CD14-positive monocyte (primary cell): ENCODE results near the gene CLCF1. TPM values are rescaled to one million over a fixed set of nuclear protein-coding genes. Genes with fewer than 3 reads are reported as not detected.

Experiments used
- DNase-seq, 3 donors: peaks; one replicate each; pipeline ENCODE4 v3.0.0-alpha.2; 2011 to 2022
- H2AFZ ChIP-seq: 2 replicates; pipeline ENCODE4 v1.6.0; 2012; ENCODE audit warnings: mild to moderate bottlenecking, low read depth, low read length, inconsistent platforms; ENCODE audit not compliant: insufficient read depth, poor library complexity, severe bottlenecking
- H3K27ac ChIP-seq, 2 donors: 1 replicate in 1 of 2; 2 replicates in 1 of 2; pipeline ENCODE4 v1.5.1; 2012 to 2013; ENCODE audit warnings: low read length in 2 of 2, control low read depth in 1 of 2, inconsistent platforms in 1 of 2, low read depth in 1 of 2, mild to moderate bottlenecking in 1 of 2
- H3K27me3 ChIP-seq, 2 donors: one replicate each; pipeline versions ENCODE4 v1.6.0 to v1.6.1; 2011 to 2013; ENCODE audit warnings: low read length in 2 of 2; ENCODE audit not compliant: control insufficient read depth in 2 of 2, insufficient read depth in 2 of 2
- H3K36me3 ChIP-seq, 2 donors: replicated peaks in 1 of 2; 1 replicate in 1 of 2; 2 replicates in 1 of 2; pipeline versions ENCODE4 v1.5.1 to v1.6.1; 2012 to 2013; ENCODE audit warnings: low read length in 2 of 2, control low read depth in 1 of 2, inconsistent platforms in 1 of 2, mild to moderate bottlenecking in 1 of 2; ENCODE audit not compliant: insufficient read depth in 2 of 2, control insufficient read depth in 1 of 2
- H3K4me1 ChIP-seq, 2 donors: 1 replicate in 1 of 2; 2 replicates in 1 of 2; pipeline versions ENCODE4 v1.5.1 to v1.6.1; 2012 to 2013; ENCODE audit warnings: low read length in 2 of 2, control low read depth in 1 of 2, inconsistent platforms in 1 of 2, mild to moderate bottlenecking in 1 of 2, moderate library complexity in 1 of 2; ENCODE audit not compliant: insufficient read depth in 2 of 2, control insufficient read depth in 1 of 2
- H3K4me2 ChIP-seq: replicated peaks from 2 replicates; pipeline ENCODE3; 2012; ENCODE audit warnings: low read length, moderate library complexity, mild to moderate bottlenecking; ENCODE audit not compliant: poor library complexity, severe bottlenecking; ENCODE audit errors: extremely low read depth
- H3K4me3 ChIP-seq, 3 experiments: fragments of 200-600 bp in 1 of 3; sonication (generic) in 1 of 3; replicated peaks in 1 of 3; 1 replicate in 2 of 3; 2 replicates in 1 of 3; pipeline ENCODE4 v1.5.1; 2011 to 2013; ENCODE audit warnings: low read length in 3 of 3, mild to moderate bottlenecking in 3 of 3, control low read depth in 2 of 3, low read depth in 2 of 3, inconsistent platforms in 1 of 3, moderate library complexity in 1 of 3
- H3K79me2 ChIP-seq: 2 replicates; pipeline ENCODE4 v1.6.0; 2012; ENCODE audit warnings: mild to moderate bottlenecking, control low read depth, inconsistent platforms, low read length, moderate library complexity; ENCODE audit not compliant: insufficient read depth
- H3K9ac ChIP-seq: 2 replicates; pipeline ENCODE4 v1.6.0; 2017; ENCODE audit warnings: low read length, mild to moderate bottlenecking; ENCODE audit not compliant: insufficient read depth, poor library complexity, severe bottlenecking
- H3K9me3 ChIP-seq, 2 donors: replicated peaks in 1 of 2; 1 replicate in 1 of 2; 2 replicates in 1 of 2; pipeline versions ENCODE4 v1.5.1 to v1.6.1; 2012 to 2013; ENCODE audit warnings: low read length in 2 of 2, control low read depth in 1 of 2; ENCODE audit not compliant: control insufficient read depth in 1 of 2, insufficient read depth in 1 of 2
- H4K20me1 ChIP-seq: 2 replicates; pipeline ENCODE4 v1.6.0; 2012; ENCODE audit warnings: mild to moderate bottlenecking, low read length, control low read depth, moderate library complexity; ENCODE audit not compliant: insufficient read depth
- H3K27ac Mint-ChIP-seq, 7 donors: one replicate each; pipeline ENCODE4 v1.8.0; 2020; ENCODE audit warnings: mild to moderate bottlenecking in 7 of 7, mixed read lengths in 7 of 7, moderate library complexity in 6 of 7, inconsistent platforms in 2 of 7
- H3K27me3 Mint-ChIP-seq, 3 donors: one replicate each; pipeline ENCODE4 v1.8.0; 2021 to 2022; ENCODE audit warnings: low read depth in 3 of 3, mild to moderate bottlenecking in 3 of 3, mixed read lengths in 3 of 3, moderate library complexity in 3 of 3, inconsistent platforms in 1 of 3
- H3K36me3 Mint-ChIP-seq, 2 donors: one replicate each; pipeline ENCODE4 v1.8.0; 2020; ENCODE audit warnings: mixed read lengths in 2 of 2, inconsistent platforms in 1 of 2, mild to moderate bottlenecking in 1 of 2
- H3K4me1 Mint-ChIP-seq: one replicate; pipeline ENCODE4 v1.8.0; 2020; ENCODE audit warnings: mild to moderate bottlenecking, mixed read lengths
- H3K4me3 Mint-ChIP-seq, 2 donors: one replicate each; pipeline ENCODE4 v1.8.0; 2020; ENCODE audit warnings: mild to moderate bottlenecking in 2 of 2, mixed read lengths in 2 of 2, moderate library complexity in 1 of 2
- H3K9me3 Mint-ChIP-seq, 7 donors: one replicate each; pipeline ENCODE4 v1.8.0; 2020 to 2022; ENCODE audit warnings: mixed read lengths in 7 of 7, mild to moderate bottlenecking in 6 of 7, moderate library complexity in 6 of 7, inconsistent platforms in 2 of 7
- WGBS: methylation state at CpG from one replicate; pipeline ENCODE4 v1.1.5; 2013; ENCODE audit warnings: missing lambda C conversion rate; ENCODE audit not compliant: insufficient coverage; 5-methylcytosine and 5-hydroxymethylcytosine counted together
- intact Hi-C, 2 donors: fragments of 100-400 bp; cut with micrococcal nuclease; formaldehyde crosslinking; loops; one replicate each; pipeline versions ENCODE4 v1.15.0 to v1.15.1; 2023
- polyA plus RNA-seq, 3 donors: library from polyadenylated mRNA; depleted of rRNA in 1 of 3; unstranded in 2 of 3; stranded (reverse) in 1 of 3; fragments of 300-500 nt in 2 of 3; fragments of >200 nt in 1 of 3; fragmentation: Illumina TruSeq in 2 of 3; gene quantifications; 1 replicate in 2 of 3; 2 replicates in 1 of 3; pipeline ENCODE4 v1.2.3, GENCODE V29; 2012 to 2021
- TF ChIP-seq, protein P1 (sequence below): fragments of 200-600 bp; IDR thresholded peaks from one replicate; pipeline ENCODE4 v1.8.0; 2022; ENCODE audit warnings: antibody characterized with exemption, mild to moderate bottlenecking

CLCF1 gene
- polyA plus RNA-seq, 3 donors, result 0.44 to 14.8 (median 0.94) TPM

GRCh38 chr11:67398661-67399563, 25.5 kb upstream of the CLCF1 start:
- H3K36me3 ChIP-seq, result peaks cover 39 to 57% of the 10 kb centered on the region in 2 donors
- intact Hi-C loops, result loop anchor here in 1 of 2 donors (10.0 kb wide), 1 partner anchor 554 kb away; the partner anchor contains the start of gene RCE1
- H3K27me3 Mint-ChIP-seq, result no peaks in the 10 kb centered on the region
- H3K9me3 Mint-ChIP-seq, result no peaks in the 10 kb centered on the region
- H3K27ac Mint-ChIP-seq, result peak overlapping the region in 3 of 7 donors; percentile 18 to 74 (median 54)
- H3K9ac ChIP-seq, result no peak overlapping the region
- peaks cover 53% of the 10 kb centered on the region for H3K4me1 Mint-ChIP-seq
- H3K9me3 ChIP-seq, result no peaks in the 10 kb centered on the region
- TF ChIP-seq, protein P1, sequence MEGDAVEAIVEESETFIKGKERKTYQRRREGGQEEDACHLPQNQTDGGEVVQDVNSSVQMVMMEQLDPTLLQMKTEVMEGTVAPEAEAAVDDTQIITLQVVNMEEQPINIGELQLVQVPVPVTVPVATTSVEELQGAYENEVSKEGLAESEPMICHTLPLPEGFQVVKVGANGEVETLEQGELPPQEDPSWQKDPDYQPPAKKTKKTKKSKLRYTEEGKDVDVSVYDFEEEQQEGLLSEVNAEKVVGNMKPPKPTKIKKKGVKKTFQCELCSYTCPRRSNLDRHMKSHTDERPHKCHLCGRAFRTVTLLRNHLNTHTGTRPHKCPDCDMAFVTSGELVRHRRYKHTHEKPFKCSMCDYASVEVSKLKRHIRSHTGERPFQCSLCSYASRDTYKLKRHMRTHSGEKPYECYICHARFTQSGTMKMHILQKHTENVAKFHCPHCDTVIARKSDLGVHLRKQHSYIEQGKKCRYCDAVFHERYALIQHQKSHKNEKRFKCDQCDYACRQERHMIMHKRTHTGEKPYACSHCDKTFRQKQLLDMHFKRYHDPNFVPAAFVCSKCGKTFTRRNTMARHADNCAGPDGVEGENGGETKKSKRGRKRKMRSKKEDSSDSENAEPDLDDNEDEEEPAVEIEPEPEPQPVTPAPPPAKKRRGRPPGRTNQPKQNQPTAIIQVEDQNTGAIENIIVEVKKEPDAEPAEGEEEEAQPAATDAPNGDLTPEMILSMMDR, result no peak
- H3K4me1 ChIP-seq, result peaks cover 43 to 63% of the 10 kb centered on the region in 2 donors
- H2AFZ ChIP-seq, result no peak overlapping the region
- peaks cover 65% of the 10 kb centered on the region for H3K79me2 ChIP-seq
- H3K36me3 Mint-ChIP-seq, result peaks cover 32 to 48% of the 10 kb centered on the region in 2 donors
- H3K4me3 Mint-ChIP-seq, result no peak overlapping the region
- no peak overlapping the region for H3K4me3 ChIP-seq
- peaks cover 61% of the 10 kb centered on the region for H4K20me1 ChIP-seq
- peak overlapping the region; percentile 3 for H3K4me2 ChIP-seq
- DNase-seq, result no peak
- 85% methylated on average over 23 of the region's 31 CpGs for WGBS
- H3K27ac ChIP-seq, result peak overlapping the region in 1 of 2 donors; percentile 59
- no peaks in the 10 kb centered on the region for H3K27me3 ChIP-seq

DNA sequence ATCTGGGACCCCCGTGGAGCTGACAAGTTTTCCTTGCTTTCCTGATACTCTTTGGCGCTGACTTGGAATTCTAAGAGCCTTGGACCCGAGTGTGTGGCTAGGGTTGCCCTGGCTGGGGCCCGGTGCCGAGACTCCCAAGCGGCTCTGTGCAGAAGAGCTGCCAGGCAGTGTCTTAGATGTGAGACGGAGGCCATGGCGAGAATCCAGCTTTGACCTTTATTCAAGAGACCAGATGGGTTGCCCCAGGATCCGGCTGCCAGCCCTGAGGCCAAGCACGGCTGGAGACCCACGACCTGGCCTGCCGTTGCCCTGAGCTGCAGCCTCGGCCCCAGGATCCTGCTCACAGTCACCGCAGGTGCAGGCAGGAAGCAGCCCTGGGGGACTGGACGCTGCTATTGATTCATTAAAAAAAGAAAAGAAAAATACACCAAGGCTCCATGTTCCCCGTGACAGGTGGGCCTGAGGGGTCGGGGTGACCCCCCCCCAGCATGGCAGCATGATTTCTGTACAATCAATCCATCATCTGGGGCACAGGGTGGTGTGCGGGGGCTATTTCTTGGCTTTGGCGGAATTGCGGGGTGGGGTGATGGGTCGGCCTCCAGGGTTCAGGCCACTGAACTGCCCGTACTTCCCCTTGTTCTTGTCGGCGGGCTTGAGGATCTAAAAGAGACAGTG, 24.7 kb upstream of the CLCF1 start:
- Histone ChIP-seq H2AFZ (no peak overlapping the region), H3K4me1 (peaks cover 35 to 57% of the 10 kb centered on the region in 2 donors), H3K79me2 (peaks cover 62% of the 10 kb centered on the region), H3K4me2 (no peak overlapping the region), H3K4me3 (no peak overlapping the region), H4K20me1 (peaks cover 67% of the 10 kb centered on the region), H3K36me3 (peaks cover 39 to 59% of the 10 kb centered on the region in 2 donors), H3K27ac (peak overlapping the region in 1 of 2 donors; percentile 20), H3K9ac (no peak overlapping the region), H3K9me3 (no peaks in the 10 kb centered on the region), H3K27me3 (no peaks in the 10 kb centered on the region)
- peaks cover 39 to 48% of the 10 kb centered on the region in 2 donors for H3K36me3 Mint-ChIP-seq
- intact Hi-C loops, result loop anchor here in 1 of 2 donors (10.0 kb wide), 1 partner anchor 553 kb away; the partner anchor contains the start of gene RCE1
- H3K27ac Mint-ChIP-seq, result no peak overlapping the region
- no peak overlapping the region for H3K4me3 Mint-ChIP-seq
- peaks cover 53% of the 10 kb centered on the region for H3K4me1 Mint-ChIP-seq
- TF ChIP-seq, protein P1, result no peak
- DNase-seq, result no peak
- 86% methylated on average over 23 of the region's 24 CpGs for WGBS
- H3K9me3 Mint-ChIP-seq, result no peaks in the 10 kb centered on the region
- no peaks in the 10 kb centered on the region for H3K27me3 Mint-ChIP-seq
